ENCODE results near the gene RAPGEF2.
A peak's percentile ranks its signal among the peaks of the same experiment; 100 is the strongest.
"Not testable (repeated sequence)": the region's sequence is repeated elsewhere in the genome, so short reads cannot be mapped to it uniquely, and the experiment has no call there.

Gene RAPGEF2

DNA sequence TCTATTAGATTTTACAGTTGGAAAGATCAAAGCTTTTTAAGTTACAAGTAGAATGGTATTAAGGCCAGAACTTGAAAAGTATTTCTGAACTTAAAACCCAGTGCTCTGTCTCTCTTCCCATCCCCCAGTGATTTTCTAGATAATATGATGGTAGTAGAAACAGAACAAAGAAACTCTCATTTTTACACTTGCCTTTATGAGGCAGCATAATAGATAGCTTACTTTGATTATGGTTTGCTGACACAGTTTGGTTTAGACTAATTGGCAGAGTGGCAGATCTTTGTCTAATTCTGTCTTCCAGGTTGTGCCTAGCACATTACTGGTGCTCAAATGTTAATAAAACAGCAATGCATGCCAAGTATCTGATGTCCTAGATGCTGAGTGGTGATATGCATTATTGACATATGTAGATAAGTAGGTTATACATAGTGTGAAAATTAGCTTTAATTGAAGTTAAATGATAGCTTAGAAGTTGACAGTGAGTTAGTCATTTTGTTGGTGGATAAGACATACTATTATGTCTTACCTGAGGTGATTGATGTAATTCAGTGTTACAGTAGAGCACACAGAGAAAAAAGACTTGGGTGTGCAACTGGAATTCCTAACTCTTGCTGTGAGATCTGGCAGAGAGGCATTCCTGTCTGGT lies 4.3 kb upstream of the RAPGEF2 start:
- no peak for DNase-seq (ENCODE audit: low read depth)

DNA sequence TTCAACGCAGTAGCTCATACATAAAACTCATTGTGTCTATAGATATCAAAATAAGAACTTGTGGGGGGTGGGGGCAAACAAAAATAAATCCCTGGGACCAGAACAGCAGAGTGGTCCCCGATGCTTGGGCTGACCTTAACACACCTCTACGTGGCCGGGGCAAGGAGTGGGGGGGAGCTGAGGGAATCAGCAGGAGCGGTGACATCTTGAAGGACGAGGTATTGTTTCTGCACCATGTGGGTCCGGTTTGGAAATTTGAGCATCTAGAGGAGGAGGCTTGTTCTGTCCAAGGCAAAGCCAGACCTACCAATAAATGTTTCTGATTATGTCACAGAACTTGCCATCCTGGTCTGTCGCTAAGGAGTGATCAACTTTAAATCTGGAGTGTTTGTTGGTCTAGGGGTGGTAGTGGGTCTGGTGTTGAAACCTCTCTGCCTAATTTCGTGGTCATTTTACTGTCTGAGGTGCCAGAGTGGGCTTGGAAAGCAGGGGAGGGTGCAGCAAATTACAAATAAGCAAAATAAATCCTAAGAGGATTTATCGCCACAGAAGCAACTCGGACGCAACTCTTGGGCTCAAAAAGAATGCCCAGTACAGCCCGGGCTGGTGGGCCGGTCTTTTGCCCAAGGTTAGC lies 774 bp upstream of the RAPGEF2 start:
- DNase-seq (ENCODE audit: low read depth): no peak

DNA sequence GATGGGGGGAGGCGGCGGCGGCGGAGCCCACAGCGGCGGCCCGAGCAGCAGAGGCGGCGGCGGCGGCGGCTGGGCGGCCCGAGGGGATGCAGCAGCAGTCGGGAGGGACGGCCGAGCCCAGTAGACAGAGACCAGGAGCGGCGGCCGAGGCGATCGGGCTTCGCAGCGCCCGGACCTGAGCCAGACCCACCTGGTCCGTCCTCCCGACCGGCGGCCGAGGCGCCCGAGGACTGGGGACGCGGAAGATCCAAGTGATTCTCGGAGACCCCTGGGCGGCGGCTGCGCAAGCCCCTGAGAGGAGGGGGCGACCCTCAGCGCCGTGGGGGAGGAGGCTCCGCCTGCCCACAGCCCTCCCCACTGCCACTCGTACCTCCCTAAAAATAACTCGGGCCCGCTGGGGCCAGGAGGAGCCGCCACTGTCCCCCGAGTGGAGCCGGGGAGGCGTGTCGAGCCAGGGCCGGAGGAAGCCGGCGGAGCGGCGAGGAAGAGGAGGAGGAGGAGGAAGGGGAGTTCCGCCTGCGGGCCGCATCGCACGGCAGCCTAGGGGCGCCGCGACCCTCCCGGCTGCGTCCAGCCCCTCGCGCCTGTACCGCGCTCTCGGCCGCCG lies 608 bp downstream of the RAPGEF2 start:
- DNase-seq (ENCODE audit: low read depth): peak; percentile 26

DNA sequence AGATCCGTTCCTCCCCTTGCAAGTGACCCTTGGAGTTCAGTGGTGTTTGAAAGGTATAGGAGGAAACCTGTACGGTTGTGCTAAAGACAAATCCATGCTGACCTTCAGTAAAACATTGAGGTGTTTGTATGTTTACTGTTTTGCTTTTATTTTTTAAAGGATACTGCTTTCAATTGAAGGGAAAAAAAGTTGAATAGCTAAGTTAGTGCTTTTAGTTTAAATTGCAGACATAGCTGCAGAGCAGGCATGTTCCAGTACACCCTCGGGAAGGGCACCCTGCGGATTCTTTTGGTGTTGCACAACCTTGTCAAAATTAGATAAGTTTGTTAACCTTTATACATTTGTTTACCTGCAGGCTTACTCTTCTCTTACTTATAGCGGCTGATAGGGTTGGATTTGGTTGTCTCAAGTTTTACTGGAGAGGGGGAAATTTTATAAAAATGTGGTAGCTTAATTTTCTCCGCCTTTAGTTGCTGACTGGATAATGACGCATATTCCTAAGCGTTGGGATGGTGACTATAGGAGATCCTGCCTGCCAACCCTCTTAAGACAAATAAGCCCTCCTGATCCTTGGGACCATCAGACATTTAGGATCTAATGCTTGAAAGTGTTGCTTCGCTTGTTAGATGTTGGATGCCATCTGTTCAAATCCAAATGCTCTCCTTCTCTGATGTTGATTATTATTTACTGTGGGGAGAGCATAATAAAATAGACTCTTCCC lies 2.0 kb downstream of the RAPGEF2 start:
- DNase-seq (ENCODE audit: low read depth): peak; percentile 35

DNA sequence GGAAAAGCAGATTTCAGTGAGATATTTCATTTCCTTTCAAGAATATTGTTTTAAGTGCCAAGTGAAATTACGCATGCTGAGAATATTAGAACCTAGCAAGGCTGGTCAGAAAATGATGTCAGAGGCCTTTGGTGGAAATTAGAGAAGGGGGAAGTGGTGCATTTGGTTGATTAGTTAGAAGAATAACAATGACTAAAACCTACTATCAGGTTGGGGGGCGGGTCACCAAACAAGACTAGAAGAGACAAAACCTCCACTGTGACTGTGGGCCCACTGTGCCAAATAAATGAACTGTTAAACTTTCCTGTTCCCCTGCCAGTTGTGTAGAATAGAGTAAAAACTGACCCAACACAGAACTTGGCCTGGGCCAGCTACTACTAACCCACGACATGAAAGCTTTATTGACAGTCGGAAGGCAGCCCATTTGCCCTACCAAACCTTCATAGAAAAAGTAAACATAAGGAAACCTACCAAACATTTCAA lies 2.9 kb downstream of the RAPGEF2 start:
- DNase-seq (ENCODE audit: low read depth): peak; percentile 55

DNA sequence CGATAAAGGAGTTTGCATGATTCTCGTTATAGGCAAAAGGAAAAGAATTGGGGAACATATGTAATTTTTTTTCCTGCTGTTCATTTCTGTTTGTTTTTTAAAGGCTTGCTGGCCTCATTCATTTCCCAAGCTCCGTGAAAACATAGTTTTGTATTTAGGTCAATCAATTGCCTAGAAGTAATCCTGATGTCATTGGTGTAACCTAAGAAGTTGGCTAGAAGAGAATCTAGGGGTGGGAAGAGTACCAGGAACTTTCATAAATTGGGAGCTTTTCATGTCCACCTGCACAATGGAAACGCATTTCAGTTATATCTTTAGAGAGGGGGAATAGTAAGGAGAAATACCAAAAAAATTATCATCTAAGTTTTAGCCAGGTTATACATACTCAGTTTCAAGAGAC lies 3.8 kb downstream of the RAPGEF2 start:
- DNase-seq (ENCODE audit: low read depth): peak; percentile 14

DNA sequence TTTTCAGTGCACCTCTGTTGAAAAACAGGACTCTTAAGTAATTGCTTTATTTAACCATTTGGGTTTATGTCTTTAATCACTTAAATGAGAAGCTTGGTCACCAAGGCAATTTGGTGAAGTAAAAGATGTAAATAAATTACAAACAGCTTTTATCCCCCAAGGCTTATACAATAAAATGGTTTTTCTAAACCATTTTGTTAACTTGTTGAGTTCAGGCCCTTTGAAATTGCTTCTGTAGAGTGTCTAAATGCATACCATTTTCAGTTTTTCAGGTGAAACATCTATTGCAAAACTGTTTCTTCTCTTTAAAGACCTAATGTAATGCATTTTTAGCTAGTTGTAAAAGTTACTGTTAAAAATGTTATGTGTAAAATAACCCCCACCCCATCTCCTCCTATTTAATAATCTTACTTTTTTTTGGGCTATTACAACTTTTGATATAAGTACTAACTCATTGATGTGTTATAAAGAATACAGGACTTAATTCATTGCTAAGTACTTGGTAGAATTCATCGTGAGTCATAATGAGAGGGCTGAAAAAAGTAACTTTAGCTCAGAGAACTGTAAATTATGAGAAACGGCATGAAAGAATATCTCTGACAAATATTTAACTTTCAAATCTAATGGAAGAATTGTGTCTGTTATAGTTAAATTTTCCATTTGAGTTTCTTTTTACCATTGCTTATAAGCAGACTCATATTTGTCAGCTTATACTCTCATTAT lies 4.5 kb downstream of the RAPGEF2 start:
- no peak for DNase-seq (ENCODE audit: low read depth)

DNA sequence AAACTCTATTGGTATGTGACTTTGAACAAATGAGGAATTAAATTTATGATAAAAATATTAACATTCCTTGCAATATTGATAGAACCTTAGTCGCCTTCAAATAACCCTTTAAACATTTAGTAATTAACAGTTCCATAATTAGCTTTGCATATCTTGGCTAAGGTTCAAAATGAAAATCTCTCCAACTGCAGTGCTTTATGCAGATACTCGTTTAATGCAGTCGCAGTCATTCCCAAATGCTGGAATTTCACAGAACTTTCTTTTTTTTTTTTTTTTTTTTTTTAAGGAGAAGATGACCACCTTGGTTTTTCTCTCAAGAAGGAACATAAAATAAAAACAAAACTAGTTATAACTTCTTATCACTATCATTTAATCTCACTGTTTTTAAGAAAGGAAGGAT lies 5.2 kb downstream of the RAPGEF2 start:
- DNase-seq (ENCODE audit: low read depth): no peak

DNA sequence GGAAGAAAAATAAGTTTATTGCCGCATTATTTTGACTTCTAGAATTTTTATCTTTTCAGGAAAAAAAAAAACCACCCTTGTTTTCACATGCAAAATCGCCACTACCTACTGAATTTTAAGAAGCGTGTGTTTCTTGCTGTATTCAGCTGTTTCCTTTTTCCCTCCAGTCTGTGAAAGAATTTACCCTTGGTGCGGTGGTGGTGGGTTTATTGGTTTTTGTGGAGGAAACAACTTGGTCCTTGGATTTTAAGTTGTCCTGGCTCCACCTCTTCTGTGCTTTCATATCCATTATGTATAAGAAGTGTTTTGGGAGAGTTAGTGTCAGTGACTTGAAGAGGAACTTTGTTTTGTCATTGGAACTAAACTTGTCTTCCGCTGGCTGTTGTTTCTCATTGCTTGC lies 8.1 kb downstream of the RAPGEF2 start:
- DNase-seq (ENCODE audit: low read depth): no peak

DNA sequence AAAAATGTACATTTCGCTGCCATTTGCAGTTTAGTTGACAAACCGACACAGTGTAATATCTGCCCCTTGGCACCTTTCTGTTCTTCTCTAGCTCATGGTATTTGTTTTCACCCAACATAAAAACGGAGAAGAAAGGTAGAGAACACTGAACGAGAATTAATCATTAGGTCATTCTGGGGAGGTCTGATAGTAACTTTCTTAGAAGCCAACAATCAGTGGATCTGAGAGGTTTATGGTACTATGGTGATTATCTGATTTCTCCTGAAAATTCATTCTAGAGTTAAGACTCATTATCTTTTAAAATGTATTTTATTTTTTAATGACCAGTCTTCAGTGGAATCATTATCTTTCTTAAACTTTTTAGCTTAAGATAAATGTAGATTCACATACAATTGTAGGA lies 8.5 kb downstream of the RAPGEF2 start:
- DNase-seq (ENCODE audit: low read depth): no peak

DNA sequence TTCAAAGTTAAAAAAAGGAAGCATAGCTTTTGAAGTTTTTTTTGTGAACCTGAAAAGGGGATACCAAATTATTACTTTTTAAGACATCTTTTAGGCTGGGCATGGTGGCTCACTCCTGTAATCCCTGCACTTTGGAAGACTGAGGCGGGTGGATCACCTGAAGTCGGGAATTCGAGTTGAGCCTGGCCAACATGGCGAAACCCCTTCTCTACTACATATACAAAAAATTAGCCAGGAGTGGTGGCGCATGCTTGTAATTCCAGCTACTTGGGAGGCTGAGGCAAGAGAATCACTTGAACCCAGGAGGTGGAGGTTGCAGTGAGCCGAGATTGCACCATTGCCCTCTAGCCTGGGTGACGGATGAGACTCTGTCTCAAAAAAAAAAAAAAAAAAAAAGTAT lies 10.5 kb downstream of the RAPGEF2 start:
- not testable (repeated sequence) for DNase-seq (ENCODE audit: low read depth)

DNA sequence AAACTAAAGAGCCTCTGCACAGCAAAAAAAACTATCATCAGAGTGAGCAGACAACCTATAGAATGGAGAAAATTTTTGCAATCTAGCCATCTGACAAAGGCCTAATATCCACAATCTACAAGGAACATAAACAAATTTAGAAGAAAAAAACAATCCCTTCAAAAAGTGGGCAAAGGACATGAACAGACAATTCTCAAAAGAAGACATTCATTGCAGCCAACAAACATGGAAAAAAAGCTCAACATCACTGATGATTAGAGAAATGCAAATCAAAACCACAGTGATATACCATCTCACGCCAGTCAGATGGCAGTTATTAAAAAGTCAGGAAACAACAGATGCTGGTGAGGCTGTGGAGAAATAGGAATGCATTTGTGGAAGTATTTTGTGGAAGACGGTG lies 13.2 kb downstream of the RAPGEF2 start:
- DNase-seq (ENCODE audit: low read depth): not testable (repeated sequence)

DNA sequence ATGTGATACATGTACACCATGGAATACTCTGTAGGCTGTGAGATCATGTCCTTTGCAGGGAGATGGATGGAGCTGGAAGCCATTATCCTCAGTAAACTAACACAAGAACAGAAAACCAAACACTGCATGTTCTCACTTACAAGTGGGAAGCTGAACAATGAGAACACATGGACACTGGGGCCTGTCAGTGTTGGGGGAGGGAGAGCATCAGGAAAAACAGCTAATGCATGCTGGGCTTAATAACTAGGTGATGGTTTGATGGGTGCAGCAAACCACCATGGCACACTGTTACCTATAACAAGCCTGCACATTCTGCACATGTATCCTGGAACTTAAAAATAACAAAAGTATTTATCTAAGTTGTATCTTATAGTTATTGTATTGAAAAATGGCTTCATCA lies 13.8 kb downstream of the RAPGEF2 start:
- not testable (repeated sequence) for DNase-seq (ENCODE audit: low read depth)

DNA sequence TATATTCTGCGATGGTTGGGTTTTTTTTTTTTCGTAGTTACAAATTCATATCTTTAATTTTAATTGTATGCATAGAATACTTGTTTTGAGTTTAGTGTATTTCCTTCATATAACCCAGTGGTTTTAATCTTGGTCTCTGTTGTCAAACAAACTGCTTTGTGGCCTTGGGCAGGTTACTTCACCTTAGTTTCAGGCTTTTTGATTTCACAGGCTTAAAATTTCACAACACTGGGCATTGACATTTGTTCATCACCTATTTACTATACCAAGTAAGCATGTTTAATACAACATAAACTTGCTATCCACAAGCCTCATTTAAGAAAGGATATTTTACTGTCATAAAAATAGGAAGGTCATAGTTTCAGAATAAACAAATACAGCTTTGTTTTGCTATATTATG lies 14.7 kb downstream of the RAPGEF2 start:
- no peak for DNase-seq (ENCODE audit: low read depth)

DNA sequence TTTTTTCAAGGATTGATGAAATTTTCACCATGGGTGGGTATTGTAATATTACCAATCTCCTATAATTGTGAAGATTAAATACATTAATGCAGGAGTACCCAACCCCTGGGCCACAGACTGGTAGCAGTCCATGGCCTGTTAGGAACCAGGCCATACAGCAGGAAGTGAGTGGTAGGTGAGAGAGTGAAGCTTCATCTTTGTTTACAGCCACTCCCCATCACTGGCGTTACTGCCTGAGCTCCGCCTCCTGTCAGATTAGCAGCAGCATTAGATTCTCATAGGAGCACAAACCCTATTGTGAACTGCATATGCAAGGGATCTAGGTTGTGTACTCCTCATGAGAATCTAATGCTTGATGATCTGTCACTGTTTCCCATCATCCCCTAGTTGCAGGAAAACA lies 15.1 kb downstream of the RAPGEF2 start:
- no peak for DNase-seq (ENCODE audit: low read depth)

DNA sequence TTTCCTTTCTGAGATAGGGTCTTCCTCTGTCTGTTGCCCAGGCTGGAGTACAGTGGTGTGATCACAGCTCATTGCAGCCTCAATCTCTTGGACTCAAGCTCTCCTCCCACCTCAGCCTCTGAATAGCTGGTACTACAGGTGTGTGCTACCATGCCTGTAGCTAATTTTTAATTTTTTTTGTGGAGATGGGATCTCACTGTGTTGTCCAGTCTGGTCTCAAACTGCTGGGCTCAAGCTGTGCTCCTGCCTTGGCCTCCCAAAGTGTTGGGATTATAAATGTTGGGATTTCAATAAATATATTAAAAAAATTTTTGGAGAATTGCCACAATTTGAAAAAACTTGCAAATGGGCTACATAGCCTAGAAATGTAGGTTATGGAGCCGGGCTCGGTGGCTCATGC lies 18.5 kb downstream of the RAPGEF2 start:
- no peak for DNase-seq (ENCODE audit: low read depth)

DNA sequence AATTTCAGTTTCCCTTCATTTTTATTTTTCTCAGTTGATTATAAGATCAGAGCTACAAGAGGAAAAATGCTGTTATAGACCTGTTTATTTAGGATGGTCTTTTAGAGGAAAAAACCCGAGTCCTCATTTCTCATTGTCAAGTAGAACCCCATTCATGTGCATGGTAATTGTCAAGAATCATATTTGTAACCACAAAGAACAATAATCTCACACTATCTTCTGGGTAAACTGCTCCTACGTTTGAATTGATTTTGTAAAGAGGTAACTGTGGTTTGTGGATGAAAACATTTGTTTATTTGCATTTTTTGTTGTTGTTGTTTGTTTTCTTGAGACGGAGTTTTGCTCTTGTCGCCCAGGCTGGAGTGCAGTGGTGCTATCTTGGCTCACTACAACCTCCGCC lies 23.8 kb downstream of the RAPGEF2 start:
- DNase-seq (ENCODE audit: low read depth): no peak

DNA sequence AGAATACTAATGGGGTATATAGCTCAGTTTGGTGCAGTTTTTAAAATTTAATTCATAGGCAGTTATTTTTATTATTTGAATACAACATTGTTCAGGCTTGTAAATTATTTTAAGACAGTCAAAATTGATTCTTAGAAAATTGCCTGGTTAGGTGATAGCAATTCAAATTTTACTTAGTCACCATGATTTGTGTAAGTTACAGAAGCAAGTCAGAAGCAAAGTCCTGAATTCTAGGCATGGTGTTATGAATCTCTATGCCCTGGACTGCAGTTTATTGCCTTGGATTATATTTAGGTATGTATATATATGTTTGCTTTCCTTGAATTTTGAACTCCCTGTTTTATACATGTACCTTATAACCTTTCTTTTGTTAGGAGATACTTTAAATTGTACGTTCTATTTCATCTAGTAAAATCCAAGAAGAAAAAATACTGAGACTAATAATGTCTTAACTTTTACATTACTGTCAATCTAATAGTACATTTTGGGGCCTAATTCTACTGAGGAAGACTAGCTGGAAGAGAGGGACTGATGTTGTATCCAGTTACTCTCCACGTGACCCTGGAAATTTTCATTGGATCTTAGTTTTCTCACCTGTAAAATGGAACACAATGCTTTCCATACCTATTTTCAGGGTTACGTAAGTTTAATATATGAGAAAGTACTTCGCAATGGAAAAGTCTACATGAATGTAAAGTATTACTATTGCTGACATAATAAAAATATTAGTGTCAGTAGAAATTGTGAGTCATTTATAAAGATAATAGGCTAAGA lies 25.1 kb downstream of the RAPGEF2 start:
- DNase-seq (ENCODE audit: low read depth): no peak

DNA sequence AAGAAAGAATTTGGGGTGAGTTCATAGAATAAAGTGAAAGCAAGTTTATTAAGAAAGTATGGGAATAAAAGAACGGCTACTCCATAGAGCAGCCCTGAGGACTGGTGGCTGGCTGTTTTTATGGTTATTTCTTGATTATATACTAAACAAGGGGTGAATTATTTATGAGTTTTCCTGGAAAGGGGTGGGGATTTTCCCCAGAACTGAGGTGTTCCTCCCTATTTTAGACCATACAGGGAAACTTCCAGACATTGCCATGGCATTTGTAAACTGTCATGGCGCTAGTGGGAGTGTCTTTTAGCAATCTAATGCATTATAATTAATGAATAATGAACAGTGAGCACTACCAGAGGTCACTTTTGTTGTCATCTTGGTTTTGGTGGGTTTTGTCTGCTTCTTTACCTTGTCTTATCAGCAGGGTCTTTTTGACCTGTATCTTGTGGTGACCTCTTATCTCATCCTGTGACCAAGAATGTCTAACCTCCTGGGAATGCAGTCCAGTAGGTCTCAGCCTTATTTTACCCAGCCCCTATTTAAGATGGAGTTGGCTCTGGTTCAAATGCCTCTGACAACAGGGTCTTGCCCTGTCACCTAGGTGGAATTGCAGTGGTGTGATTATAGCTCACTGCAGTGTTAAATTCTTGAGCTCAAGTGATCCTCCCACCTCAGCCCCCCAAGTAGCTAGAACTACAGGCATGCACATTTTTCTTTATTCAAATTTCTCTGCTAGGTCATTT lies 27.1 kb downstream of the RAPGEF2 start:
- DNase-seq (ENCODE audit: low read depth): no peak

DNA sequence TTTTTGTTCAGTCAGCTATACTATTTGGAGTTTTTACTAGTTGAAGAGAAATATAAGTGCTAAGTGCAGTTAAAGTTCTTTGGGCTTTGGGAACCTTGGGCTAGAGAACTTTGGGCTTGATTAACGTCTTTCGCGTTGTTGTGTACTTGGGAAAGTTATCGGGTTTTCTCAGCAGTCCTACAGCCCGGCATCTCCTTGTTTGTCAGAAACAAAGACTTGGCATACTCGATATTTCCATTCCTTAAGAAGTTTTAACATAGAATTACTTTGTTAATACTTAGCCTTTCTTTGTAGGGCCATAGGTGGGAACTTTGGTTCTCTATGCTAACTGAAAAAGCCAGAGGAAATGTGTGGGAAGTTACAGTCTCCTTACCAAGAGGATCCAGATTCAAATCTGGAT lies 28.7 kb downstream of the RAPGEF2 start:
- DNase-seq (ENCODE audit: low read depth): no peak

DNA sequence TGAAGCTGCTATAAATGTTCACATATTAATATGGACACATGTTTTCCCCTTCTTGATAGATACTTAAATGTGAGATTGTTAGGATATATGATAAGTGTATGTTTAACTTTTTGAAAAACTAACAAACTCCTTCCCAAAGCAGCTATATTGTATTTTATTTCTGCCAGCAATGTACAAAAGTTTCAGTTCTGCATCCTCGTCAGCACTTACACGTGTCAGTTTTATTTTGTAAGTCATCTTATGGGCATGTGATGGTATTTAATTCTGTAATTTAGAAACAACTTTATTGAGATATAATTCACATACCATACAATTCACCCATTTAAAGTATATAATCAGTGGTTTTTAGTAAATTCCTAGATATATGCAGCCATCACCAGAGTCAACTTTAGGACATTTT lies 31.6 kb downstream of the RAPGEF2 start:
- no peak for DNase-seq (ENCODE audit: low read depth)
